Measurements from ENCODE around the gene KLK13. TPM values are rescaled to one million over a fixed set of nuclear protein-coding genes. Genes with fewer than 3 reads are reported as not detected.

The KLK13 gene
- polyA plus RNA-seq, 1 donor from 2014 or later, result not detected

- H3K27me3 Mint-ChIP-seq, result peaks cover 24% of the 10 kb centered on the region
- peaks cover 0 to 4% (median 1%) of the 10 kb centered on the region in 3 donors for H3K9me3 Mint-ChIP-seq
These were observed 4.6 kb downstream of the KLK13 start for GRCh38 chr19:51060336-51060735.

DNA sequence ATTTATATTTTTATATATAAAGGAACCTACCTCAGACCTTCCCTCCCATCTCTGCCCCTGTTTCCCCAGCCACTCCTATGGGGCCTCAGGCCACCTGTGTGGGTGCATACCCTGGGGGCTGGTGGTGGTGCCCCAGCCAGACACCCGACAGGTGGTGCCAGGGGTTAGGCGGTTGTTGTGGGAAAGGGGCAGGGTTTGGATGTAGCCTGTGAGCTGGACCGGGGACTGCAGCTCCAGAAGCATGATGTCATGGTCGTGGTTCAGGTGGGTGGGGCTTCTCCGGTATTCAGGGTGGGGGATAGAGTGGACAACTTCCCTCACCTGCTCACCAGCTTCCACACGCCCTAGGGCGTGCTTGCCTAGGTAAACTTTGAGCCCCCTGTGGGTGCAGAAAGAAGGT, 5.2 kb downstream of the KLK13 start:
- Mint-ChIP-seq H3K27ac (no peak overlapping the region), H3K4me1 (peaks cover 0 to 3% (median 0%) of the 10 kb centered on the region in 3 donors), H3K4me3 (no peak overlapping the region), H3K27me3 (peaks cover 22% of the 10 kb centered on the region), H3K9me3 (peaks cover 0 to 4% (median 1%) of the 10 kb centered on the region in 3 donors), H3K36me3 (peaks cover 3% of the 10 kb centered on the region)

More at GRCh38 chr19:51060336-51060735, 4.6 kb downstream of the KLK13 start:
- Mint-ChIP-seq H3K4me3 (no peak overlapping the region), H3K4me1 (peaks cover 0 to 3% (median 1%) of the 10 kb centered on the region in 3 donors), H3K27ac (no peak overlapping the region), H3K36me3 (peaks cover 3% of the 10 kb centered on the region)

DNA sequence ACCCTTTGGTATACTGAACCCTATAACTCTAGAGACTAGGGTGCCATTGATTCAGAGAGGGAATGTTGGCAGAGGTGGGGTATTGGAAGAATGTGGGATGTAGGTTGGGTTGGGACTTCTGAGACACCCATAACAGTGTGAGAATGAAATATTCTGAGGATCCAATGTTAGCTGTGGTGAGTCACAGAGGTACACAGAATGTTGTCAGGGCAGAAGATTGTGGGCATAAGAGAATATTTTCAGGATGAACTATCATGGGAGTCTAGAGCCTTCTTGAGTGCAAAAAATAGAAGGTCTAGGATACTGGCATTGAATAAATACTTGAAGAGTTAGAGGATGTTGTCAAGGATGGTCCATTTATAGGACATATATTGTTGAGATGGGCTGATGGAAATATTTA, 9.0 kb downstream of the KLK13 start:
- no peaks in the 10 kb centered on the region for H3K4me1 Mint-ChIP-seq
- H3K4me3 Mint-ChIP-seq, result no peak overlapping the region
- no peak overlapping the region for H3K27ac Mint-ChIP-seq
- H3K36me3 Mint-ChIP-seq, result peaks cover 3% of the 10 kb centered on the region
- peaks cover 0 to 4% (median 2%) of the 10 kb centered on the region in 3 donors for H3K9me3 Mint-ChIP-seq
- peaks cover 14% of the 10 kb centered on the region for H3K27me3 Mint-ChIP-seq

GRCh38 chr19:51047031-51047335, 17.9 kb downstream of the KLK13 start:
- H3K27me3 Mint-ChIP-seq, result peaks cover 1% of the 10 kb centered on the region
- H3K4me1 Mint-ChIP-seq, result no peaks in the 10 kb centered on the region
- H3K36me3 Mint-ChIP-seq, result no peaks in the 10 kb centered on the region
- H3K4me3 Mint-ChIP-seq, result peak overlapping the region in 1 of 4 donors; percentile 8
- H3K27ac Mint-ChIP-seq, result no peak overlapping the region
- H3K9me3 Mint-ChIP-seq, result peaks cover 0 to 10% (median 8%) of the 10 kb centered on the region in 3 donors

- H3K27me3 Mint-ChIP-seq, result peaks cover 1% of the 10 kb centered on the region
- no peaks in the 10 kb centered on the region for H3K4me1 Mint-ChIP-seq
- H3K36me3 Mint-ChIP-seq, result no peaks in the 10 kb centered on the region
- H3K9me3 Mint-ChIP-seq, result peaks cover 1 to 10% (median 6%) of the 10 kb centered on the region in 3 donors
- H3K27ac Mint-ChIP-seq, result no peak overlapping the region
- no peak overlapping the region for H3K4me3 Mint-ChIP-seq
These were observed 20.6 kb downstream of the KLK13 start for GRCh38 chr19:51044327-51044726.

- Mint-ChIP-seq H3K36me3 (no peaks in the 10 kb centered on the region), H3K9me3 (peaks cover 3 to 6% (median 3%) of the 10 kb centered on the region in 3 donors), H3K27ac (no peak overlapping the region), H3K4me3 (no peak overlapping the region), H3K27me3 (peaks cover 1% of the 10 kb centered on the region), H3K4me1 (no peaks in the 10 kb centered on the region)
These were observed 21.4 kb downstream of the KLK13 start for GRCh38 chr19:51043497-51043896.

DNA sequence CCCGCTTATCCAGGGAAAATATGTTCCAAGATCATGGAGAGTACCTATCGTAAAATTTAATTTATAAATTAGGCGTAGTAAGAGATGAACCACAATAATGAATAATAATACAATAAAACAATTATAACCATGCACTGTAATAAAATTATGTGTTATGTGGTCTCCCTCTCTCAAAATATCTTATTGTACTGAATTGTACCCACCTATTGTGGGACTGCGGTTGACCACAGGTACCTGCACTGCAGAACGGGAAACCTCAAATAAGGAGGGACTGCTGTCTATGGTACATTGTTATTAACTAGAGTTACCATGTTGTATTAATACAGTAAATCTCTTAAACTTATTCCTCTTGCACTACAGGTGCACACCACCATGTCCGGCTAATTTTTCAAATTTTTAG, 24.7 kb downstream of the KLK13 start:
- H3K27me3 Mint-ChIP-seq, result peaks cover 5% of the 10 kb centered on the region

GRCh38 chr19:51036519-51036918, 28.4 kb downstream of the KLK13 start:
- Mint-ChIP-seq H3K27me3 (peaks cover 15% of the 10 kb centered on the region), H3K27ac (no peak overlapping the region), H3K4me1 (no peaks in the 10 kb centered on the region), H3K4me3 (no peak overlapping the region), H3K36me3 (no peaks in the 10 kb centered on the region), H3K9me3 (peaks cover 0 to 1% (median 0%) of the 10 kb centered on the region in 3 donors)

More for the DNA sequence above, 24.7 kb downstream of the KLK13 start:
- H3K4me3 Mint-ChIP-seq, result no peak overlapping the region
- H3K36me3 Mint-ChIP-seq, result no peaks in the 10 kb centered on the region
- no peak overlapping the region for H3K27ac Mint-ChIP-seq
- H3K4me1 Mint-ChIP-seq, result no peaks in the 10 kb centered on the region
- peaks cover 0 to 6% (median 3%) of the 10 kb centered on the region in 3 donors for H3K9me3 Mint-ChIP-seq

DNA sequence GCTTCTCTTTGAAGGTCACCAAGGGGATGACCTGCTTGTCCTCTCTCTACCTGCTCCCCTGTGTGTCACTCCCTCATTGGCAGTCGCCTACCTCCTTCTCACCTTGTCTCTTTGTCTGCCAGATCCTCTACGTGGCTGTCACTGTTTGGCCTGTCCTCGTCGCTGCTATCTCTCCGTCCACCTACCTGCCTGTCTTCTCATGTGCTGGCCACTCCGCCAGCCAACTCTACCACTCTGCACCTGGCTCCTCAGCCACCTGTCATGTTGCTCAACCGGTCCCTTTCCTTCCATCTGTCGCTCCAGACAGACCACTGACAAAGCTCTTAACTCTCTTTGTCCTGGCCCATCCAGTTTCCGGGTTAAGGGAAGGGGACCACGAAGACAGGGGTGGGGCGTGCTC, 30.2 kb downstream of the KLK13 start, which contains the start of gene KLK12:
Gene KLK12 (minus strand): TSS at position 299 of the 400 bp plus-strand sequence. CDS start 381 bp downstream, outside the sequence.
- H3K36me3 Mint-ChIP-seq, result no peaks in the 10 kb centered on the region

DNA sequence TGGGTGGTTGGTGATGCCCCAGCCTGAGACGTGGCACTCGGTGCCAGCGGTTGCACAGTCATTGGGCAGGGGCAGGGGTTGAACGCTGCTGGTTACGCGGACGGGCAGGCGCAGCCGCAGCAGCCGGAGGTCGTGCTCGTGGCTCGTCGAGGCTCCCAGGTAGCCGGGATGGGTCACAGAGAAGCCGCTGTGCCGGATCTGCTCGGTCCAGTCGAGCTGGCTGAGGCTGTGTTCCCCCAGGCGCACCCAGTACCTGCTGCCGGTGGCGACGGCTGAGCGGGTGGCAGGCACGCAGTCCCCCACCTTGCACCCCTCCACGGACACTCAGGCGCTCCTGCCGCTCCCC, 33.0 kb downstream of the KLK13 start:
- Mint-ChIP-seq H3K27me3 (peaks cover 19% of the 10 kb centered on the region), H3K4me3 (no peak overlapping the region), H3K9me3 (no peaks in the 10 kb centered on the region), H3K27ac (no peak overlapping the region), H3K36me3 (no peaks in the 10 kb centered on the region), H3K4me1 (no peaks in the 10 kb centered on the region)

More for the DNA sequence above, 30.2 kb downstream of the KLK13 start, which contains the start of gene KLK12:
- Mint-ChIP-seq H3K4me1 (no peaks in the 10 kb centered on the region), H3K27me3 (peaks cover 18% of the 10 kb centered on the region), H3K9me3 (peaks cover 0 to 1% (median 0%) of the 10 kb centered on the region in 3 donors), H3K27ac (no peak within 1 kb of the TSS), H3K4me3 (no peak within 1 kb of the TSS)

DNA sequence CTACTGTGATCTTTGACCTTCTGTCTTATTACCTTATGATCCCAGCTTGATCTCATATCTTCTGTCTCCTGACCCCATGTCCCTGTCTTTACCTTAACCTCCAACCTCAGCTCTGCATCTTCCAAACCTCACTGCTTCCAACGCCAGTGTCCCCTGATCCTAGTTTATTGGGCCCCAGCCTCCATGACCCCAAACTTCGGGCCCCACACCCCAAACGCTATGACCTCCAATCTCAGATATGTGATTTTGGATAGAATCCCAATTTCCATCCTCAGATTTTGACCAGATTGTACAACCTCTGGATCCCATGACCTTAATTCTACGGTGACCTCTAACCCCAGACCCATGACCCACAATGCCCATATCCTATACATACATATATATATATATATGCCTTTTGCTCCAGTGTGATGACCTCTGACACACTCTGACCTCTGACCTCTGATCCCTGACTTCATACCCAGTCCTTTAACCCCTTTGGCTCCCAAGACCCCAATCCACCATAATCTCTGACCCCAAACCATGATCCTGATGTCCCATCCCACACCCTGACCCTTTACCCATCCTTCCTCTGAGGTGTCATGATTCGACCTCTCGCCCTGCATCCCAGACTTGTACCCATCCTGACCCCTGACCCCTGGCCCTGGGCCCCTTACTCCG, 33.5 kb downstream of the KLK13 start:
- no peaks in the 10 kb centered on the region for H3K9me3 Mint-ChIP-seq
- no peaks in the 10 kb centered on the region for H3K36me3 Mint-ChIP-seq
- H3K27ac Mint-ChIP-seq, result no peak overlapping the region
- H3K4me1 Mint-ChIP-seq, result no peaks in the 10 kb centered on the region
- peaks cover 21% of the 10 kb centered on the region for H3K27me3 Mint-ChIP-seq
- no peak overlapping the region for H3K4me3 Mint-ChIP-seq

- H3K27me3 Mint-ChIP-seq, result peaks cover 20% of the 10 kb centered on the region
- no peaks in the 10 kb centered on the region for H3K4me1 Mint-ChIP-seq
- H3K9me3 Mint-ChIP-seq, result no peaks in the 10 kb centered on the region
- no peak overlapping the region for H3K27ac Mint-ChIP-seq
- no peak overlapping the region for H3K4me3 Mint-ChIP-seq
- no peaks in the 10 kb centered on the region for H3K36me3 Mint-ChIP-seq
These were observed 34.3 kb downstream of the KLK13 start for GRCh38 chr19:51030631-51031030.

DNA sequence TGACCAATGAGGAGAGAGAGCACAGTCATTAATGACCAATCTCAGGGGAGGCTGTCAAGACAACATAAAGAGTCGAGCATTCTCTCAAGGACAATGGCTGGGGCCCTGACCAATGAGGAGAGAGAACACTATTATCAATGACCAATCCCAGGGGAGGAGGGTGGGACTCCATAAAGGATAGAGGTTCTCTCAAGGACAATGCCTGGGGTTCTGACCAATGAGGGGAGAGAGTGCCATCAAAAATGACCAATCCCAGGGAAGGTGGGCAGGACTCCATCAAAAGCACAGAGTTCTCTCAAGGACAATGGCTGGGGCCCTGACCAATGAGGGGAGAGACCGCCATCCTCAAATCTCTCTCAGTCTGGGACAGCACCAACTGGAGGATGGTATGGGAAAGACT, 35.2 kb downstream of the KLK13 start:
- no peaks in the 10 kb centered on the region for H3K36me3 Mint-ChIP-seq
- H3K27me3 Mint-ChIP-seq, result peaks cover 22% of the 10 kb centered on the region
- H3K27ac Mint-ChIP-seq, result no peak overlapping the region
- H3K4me1 Mint-ChIP-seq, result no peaks in the 10 kb centered on the region
- no peaks in the 10 kb centered on the region for H3K9me3 Mint-ChIP-seq
- no peak overlapping the region for H3K4me3 Mint-ChIP-seq

- no peaks in the 10 kb centered on the region for H3K36me3 Mint-ChIP-seq
- H3K27ac Mint-ChIP-seq, result peak overlapping the region in 1 of 3 donors; percentile 71
- no peaks in the 10 kb centered on the region for H3K4me1 Mint-ChIP-seq
- no peaks in the 10 kb centered on the region for H3K9me3 Mint-ChIP-seq
- H3K27me3 Mint-ChIP-seq, result peaks cover 20% of the 10 kb centered on the region
- no peak overlapping the region for H3K4me3 Mint-ChIP-seq
These were observed 37.0 kb downstream of the KLK13 start for GRCh38 chr19:51027873-51028272.

GRCh38 chr19:51027126-51027806, 37.6 kb downstream of the KLK13 start:
- peaks cover 17% of the 10 kb centered on the region for H3K27me3 Mint-ChIP-seq
- no peaks in the 10 kb centered on the region for H3K4me1 Mint-ChIP-seq
- no peak overlapping the region for H3K4me3 Mint-ChIP-seq
- H3K9me3 Mint-ChIP-seq, result no peaks in the 10 kb centered on the region
- H3K27ac Mint-ChIP-seq, result no peak overlapping the region
- H3K36me3 Mint-ChIP-seq, result no peaks in the 10 kb centered on the region

GRCh38 chr19:51026554-51026831, 38.4 kb downstream of the KLK13 start, which contains the start of gene KLK11:
Gene KLK11 (minus strand): TSS chr19:51026616. CDS start chr19:51025631, 985 bp downstream.
- H3K4me3 Mint-ChIP-seq, result no peak within 1 kb of the TSS
- H3K36me3 Mint-ChIP-seq, result no peaks in the 10 kb centered on the region
- no peak within 1 kb of the TSS for H3K27ac Mint-ChIP-seq
- H3K27me3 Mint-ChIP-seq, result peaks cover 15% of the 10 kb centered on the region
- no peaks in the 10 kb centered on the region for H3K9me3 Mint-ChIP-seq
- no peaks in the 10 kb centered on the region for H3K4me1 Mint-ChIP-seq
